Stimulated activated CD4-positive, alpha-beta T cell treated with anti-CD3 and anti-CD28 coated beads, Interleukin-1b, Interleukin-23, amount 100 ng/mL, for 4 hours (primary cell): ENCODE measurements around the gene NOVA1.

Experiments used
- DNase-seq, 2 donors: peaks; one replicate each; pipeline ENCODE4 v3.0.0-alpha.2; 2020; ENCODE audit warnings: low read depth in 2 of 2

The NOVA1 gene

GRCh38 chr14:26448181-26448855, 149.5 kb downstream of the NOVA1 start:
- no peak for DNase-seq

GRCh38 chr14:26444822-26445221, 153.0 kb downstream of the NOVA1 start:
- DNase-seq: no peak

GRCh38 chr14:26443654-26444053, 154.2 kb downstream of the NOVA1 start:
- no peak for DNase-seq

GRCh38 chr14:26429205-26429604, 168.6 kb downstream of the NOVA1 start:
- no peak for DNase-seq

GRCh38 chr14:26427097-26427496, 170.7 kb downstream of the NOVA1 start:
- no peak for DNase-seq

DNA sequence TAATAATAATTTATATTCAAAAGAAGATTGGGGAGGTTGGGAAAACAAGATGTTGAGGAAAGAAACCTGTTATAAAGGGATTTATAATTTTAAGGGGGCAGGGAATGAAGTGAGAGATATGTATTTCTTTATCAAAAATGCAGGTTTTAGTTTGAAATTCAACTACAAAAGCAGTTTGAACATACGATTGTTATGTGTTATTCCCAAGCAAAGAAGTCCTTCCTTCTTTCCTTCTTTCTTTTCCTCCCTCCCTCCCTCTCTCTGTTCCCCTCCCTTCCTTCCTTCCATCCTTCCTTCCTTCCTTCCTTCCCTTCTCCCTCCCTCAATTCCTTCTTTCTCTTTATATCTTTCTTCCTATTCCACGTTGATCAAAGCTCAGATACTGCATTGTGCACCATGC, 173.3 kb downstream of the NOVA1 start:
- no peak for DNase-seq

- no peak for DNase-seq
These were observed 182.2 kb downstream of the NOVA1 start for GRCh38 chr14:26415618-26416123.

DNA sequence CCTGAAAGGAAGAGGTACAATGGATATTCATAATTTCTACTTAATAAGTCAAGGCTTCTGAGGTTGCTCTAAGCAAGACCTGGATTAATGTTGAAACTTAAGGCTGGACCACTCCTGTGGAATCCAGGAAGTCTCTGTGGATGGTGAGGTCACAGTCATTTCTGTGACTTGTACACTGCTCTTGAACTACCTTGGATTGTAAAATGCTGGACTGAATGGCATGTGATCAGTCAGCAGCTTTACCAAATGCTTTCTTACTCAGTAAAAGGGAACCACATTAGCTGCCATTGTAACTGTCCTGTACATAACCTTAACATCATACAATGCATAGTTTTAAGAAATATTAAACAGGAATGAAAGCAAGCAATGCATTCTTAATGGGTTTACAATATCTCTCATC, 182.9 kb downstream of the NOVA1 start:
- DNase-seq: no peak

GRCh38 chr14:26414103-26414502, 183.7 kb downstream of the NOVA1 start:
- DNase-seq: no peak

DNA sequence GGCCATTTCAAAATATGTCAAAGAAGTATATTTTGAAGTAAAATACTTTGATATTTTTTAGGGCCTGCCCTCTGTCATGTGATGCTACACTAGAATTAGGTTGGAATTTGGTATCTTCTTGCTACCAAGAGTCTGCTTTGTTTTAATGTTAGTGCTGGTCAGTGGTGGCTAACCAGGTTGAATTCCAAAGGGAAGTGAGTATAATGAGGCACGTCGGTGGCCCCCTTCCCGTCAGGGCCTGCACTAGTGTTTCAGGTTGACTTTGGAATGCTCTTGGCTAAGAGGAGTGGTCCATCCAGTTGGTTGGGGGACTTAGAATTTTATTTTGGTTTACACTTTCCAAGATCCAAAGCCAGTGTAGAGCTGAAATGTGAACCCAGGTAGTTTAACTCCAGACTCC, 185.4 kb downstream of the NOVA1 start:
- DNase-seq: no peak

GRCh38 chr14:26410189-26410685, 187.6 kb downstream of the NOVA1 start:
- no peak for DNase-seq

DNA sequence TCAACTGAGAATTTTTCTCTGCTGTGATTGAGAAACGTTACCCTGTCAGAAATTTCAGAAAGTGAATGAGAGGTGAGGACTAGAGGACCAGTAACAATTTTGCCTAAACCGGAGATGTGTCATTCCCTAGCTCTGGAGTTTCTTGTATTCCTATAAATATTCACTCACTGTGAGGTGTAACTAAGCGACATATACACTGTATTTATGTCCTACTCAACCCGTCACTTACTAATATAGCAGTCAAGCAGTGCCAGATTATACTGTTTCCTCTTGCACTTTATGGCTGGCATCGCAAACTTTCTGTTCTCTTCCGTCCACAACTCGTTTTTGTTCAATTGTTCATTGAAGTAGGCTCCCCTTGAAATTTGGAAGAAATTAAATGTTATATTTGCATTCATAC, 192.9 kb downstream of the NOVA1 start:
- DNase-seq: no peak

- DNase-seq: no peak
These were observed 194.1 kb downstream of the NOVA1 start for GRCh38 chr14:26403760-26404159.

DNA sequence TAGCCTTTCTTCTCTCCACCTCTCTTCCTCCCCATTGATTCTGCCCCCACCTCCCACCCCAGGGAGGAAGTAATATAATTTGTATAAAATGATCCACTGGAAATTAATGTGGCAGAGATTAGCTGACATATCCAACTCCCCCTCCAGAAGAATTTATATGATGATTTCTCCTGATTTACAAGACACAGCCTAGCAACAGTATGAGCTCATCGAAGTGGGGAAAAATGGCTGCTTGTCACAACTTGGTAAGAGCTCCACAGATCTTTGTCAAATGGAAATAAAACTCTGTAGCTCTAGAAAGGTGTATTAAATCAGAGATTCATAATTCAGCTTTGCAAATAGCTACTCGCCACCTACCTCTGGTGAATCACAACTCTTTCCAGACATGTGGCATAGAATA, 195.7 kb downstream of the NOVA1 start:
- no peak for DNase-seq

DNA sequence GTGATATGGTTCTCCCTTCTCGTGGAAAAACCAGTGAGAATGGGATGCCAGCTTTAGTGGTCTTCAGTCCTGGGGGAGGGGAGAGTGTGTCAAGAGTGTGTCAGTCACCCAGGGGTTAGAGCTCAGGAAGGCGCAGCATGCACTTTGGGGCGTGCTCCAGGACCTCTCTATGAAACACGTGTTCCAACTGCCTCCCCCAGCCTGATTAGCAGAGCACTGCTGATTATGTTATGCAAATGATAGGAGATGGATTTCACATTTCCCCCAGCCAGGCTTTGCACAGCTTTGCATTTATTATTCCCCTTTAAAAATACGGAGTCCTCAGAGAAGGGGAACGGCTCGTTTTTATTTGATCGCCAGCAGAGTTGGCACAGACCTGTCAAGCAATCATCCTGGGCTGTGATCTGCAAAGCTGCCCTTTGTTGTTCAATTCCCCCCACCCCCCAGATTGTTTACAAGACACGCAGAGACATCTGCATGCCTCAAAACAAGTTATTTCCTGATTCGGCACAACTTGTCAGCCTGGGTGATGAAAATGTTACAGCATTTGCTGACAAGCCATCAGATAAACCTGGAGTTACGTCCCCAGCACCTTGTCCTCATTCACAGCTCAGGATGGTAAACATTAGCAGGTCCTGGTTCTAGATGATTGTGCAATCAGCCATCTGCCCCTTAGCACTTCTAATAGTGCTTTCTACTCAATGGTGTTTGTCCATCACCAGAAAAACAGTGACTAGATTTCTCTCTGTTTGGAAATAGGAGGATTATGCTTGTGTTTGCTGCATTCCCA, 196.5 kb downstream of the NOVA1 start:
- no peak for DNase-seq

- DNase-seq: no peak
These were observed 197.5 kb downstream of the NOVA1 start for GRCh38 chr14:26400373-26400772.

DNA sequence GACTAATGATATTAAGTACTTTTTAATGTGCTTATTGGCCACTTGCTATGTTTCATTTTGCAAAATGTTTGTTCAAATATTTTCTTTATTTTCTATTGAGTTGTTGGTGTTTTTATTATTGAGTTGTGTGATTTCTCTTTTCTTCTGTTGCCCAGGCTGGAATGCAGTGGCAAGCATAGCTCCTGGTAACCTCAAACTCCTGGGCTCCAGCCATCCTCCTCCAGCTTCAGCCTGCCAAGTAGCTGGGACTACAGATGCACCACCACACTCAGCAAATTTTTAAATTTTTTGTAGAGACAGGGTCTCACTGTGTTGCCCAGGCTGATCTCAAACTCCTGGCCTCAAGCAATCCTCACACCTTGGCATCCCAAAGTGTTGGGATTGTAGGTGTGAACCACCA, 199.2 kb downstream of the NOVA1 start:
- DNase-seq: no peak
